ENCODE data around the gene LDLRAD3.
"Not testable (repeated sequence)": the region's sequence is repeated elsewhere in the genome, so short reads cannot be mapped to it uniquely, and the experiment has no call there.

The LDLRAD3 gene

DNA sequence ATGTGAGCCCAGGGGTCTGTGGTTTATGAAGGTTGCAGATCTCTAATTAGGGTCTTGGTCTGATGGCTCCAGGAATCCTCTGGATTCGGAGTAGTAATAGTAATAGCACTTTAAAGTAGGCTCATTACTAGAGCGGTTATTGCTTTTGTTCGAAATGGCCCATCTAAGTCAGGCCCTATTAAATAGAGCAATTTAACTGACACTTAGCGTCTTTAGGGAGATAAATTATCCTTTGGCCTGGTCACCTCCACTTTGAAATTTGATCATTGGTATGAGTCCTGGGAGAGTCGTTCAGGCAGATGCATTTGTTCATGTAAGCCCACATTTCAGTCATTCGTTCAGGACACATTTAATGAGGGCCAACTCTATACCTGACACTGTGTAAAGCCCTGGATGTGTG, 54.8 kb downstream of the LDLRAD3 start:
- DNase-seq: no peak

DNA sequence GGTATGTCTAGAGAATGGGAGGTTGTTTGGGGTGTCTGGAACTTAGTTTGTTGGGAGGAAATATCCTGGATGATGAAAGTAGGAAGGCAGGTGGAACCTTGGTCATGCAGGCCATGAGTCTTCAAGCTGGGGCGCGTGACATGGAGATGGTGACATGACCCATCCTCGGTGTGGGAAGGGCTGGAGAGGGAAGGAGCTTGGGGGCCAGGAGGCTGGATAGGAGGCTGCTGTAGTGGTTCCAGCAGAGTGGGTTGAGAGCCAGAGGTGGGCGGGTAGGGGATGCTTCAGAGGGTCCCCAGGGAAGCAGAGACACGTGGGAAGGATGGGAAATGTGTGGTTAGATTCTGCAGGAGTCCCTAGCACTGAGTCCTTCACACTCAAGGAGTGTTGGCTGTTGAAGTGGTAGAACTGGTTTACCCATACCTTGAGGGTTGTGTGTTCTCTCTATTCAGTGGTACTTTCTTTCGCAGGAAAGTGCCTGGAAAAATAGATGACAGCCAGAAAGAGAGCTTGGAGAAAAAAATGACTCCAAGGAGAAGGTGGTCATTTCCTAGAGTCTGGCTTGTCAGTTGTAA, 56.8 kb downstream of the LDLRAD3 start:
- no peak for DNase-seq

DNA sequence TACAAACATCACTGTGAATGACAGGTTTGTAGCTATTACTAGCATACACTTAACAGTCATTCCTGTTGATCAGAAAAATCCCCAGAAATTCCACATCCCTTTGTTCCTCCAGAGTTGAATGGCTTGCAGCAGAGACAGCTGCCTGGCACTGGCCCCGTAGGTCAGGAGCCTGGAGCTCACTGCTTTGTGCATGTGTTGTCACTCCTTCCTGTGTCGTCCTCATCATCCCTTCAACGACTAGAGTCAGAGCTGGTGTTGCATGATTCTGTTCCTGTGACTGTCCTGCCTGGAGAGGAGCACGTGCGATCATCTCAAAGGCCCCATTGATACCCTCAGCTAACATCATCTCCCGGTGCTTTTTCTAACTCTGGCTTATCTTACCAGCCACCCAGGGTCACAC, 58.3 kb downstream of the LDLRAD3 start:
- no peak for DNase-seq

DNA sequence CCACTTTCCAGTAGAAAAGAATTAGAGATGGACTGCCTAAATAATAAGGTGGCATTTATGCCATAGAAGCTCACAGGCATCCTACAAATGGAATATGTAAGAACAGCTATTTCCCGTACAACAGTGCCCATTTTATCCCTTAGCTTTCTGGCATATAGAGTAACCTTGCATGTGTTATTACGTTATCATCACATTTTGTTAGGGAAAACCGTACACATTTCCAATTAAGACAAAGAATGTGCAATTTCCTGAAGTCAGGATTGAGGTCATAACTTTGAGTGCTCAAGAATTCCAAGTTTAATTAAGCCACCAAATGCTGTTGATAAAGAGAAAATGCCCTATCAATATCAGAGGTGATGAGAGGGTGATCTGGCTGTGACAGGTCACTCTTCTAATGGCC, 58.9 kb downstream of the LDLRAD3 start:
- DNase-seq: no peak

DNA sequence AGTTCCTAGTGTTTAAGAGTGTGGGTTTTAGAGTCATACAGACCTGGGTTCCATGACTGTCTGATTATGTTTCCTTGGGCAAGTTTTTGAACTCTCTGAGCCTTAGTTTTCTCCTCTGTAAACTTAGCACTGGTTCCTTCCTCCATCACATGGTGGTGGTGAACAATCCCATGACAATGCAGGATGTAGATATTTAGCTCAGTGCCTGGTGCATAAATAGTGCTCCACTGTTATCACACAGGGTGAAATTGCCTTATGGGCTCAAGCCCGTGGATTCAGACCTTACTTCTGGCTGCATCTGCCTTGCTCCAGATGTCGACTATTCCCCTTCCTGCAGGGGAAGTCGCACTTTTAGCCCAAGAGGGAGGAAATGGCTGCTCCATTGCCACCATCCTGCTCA, 62.7 kb downstream of the LDLRAD3 start:
- no peak for DNase-seq

DNA sequence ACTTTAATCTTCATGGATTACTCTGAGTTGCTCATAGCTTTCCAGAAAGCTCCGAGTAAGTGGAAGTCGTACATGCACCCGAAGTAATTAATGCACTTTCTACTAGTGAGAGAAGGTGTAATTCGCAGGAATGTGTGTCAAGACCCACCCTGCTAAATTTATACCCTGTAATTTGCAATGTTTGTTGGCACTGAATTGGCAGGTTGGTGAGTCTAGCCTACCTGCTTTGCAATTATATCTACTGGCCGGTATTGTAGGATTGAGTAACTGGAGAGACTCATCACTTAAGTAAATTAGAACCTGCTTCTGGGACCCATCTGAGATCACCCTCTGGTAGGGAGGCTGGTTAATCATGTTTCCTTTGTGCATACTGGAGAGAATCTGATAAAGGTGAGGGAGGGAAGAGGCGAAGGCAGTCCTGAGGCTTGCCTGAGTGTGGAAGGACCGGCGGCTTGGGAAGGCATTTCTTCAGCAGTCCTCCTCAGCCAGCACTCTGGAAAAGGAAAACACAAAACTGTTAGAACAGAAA, 63.3 kb downstream of the LDLRAD3 start:
- DNase-seq: no peak

DNA sequence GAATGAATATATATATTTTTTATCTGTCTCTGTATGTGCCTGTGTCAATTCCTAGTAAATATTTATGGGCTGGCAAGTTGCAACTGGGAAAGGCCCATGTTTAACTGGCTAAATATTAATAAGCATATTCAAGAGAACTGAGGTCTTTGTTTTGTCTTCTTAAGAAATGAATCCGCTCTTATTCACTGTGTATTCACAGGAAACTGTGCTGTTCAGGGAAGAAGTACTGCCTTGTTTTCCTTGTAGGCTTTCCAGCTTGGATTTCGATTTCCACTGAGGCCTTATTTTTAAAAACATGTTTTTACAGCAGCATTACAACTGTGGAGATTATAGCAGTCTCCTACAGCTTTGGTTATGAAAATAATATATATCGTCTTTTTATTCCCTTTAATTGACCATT, 64.7 kb downstream of the LDLRAD3 start:
- no peak for DNase-seq

DNA sequence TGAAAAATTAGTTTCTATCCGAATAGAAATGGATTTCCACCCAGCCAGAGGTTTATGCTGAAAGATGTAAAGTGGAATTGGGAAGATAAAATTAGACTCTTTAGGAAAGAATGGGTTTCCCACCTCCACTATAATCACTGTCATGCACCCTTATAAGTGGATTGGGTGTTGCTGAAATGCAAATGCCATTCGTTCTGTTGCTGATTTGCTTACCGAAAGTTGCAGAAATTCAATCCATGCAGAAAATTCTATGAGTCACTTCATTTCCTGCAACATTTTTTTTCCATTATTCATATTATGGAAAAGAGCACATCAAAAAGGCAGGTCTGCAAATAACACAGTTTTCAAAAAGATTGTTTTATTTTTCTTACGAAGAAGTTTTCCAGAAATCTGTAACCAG, 65.6 kb downstream of the LDLRAD3 start:
- no peak for DNase-seq

DNA sequence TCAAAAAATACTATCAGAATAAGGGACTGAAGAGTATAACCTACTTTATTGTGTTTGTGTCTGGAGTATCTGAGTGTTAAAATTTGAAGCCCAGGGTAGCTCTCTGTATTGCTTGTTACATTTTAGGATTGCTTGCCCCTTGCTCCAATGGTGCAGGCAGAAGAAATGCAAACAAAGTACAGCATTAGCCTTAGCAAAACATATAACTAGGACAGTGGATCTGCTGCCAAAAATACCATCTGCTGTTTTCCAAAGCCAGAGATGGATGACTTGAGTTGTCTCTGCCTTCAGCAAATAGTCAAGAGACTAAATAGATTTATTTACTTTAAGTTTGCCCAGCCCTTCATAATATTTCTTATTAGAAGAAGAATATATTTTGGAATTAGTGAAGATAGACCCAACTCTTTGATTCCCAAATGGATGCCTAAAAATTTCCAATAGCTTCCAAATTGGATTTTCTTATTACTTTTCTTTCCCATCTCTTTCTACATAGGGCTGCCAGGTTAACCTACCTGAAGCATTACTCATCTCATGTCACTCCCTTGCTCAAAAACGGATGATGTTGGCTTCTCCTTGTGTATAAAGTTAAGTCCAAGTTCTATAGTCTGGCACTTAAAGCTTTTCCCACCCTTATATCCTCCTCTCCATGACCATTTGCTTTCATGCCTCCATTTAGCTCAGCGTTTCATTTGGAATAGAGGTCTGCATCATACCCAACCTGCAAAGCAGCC, 66.3 kb downstream of the LDLRAD3 start:
- DNase-seq: no peak

DNA sequence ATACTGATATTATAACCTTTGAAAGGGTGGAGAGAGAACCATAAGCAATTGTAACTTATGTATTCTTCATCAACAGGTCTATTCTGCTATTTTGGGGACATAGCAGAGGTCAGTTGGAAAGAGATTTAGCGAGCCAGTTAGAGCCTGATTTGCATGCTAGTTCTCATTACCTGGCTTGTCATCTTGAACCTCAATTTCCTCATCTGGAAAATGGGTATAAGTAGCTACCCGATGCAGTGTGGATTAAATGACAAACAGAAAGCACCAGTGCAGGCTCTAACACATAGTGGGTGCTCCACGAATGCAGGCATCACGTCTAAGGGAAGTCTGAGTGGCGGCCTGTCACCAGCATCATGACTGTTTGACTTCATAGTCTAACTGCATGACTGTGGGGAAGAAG, 67.7 kb downstream of the LDLRAD3 start:
- DNase-seq: no peak

DNA sequence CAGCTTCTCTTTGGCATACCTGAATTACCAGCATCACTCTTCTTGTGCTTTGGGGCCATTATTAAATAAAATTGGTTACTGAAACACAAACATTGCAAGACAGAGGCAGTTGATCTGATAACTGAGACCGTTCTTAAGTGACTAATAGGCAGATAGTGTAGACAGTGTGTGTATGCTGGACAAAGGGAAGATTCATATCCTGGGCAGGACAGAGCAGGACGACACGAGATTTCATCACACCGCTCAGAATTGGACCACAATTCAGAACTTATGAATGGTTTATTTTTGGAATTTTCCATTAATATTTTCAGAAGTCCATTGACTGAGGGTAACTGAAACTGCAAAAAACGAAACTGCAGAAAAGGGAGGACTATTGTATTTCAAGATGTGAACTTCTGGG, 68.6 kb downstream of the LDLRAD3 start:
- no peak for DNase-seq

DNA sequence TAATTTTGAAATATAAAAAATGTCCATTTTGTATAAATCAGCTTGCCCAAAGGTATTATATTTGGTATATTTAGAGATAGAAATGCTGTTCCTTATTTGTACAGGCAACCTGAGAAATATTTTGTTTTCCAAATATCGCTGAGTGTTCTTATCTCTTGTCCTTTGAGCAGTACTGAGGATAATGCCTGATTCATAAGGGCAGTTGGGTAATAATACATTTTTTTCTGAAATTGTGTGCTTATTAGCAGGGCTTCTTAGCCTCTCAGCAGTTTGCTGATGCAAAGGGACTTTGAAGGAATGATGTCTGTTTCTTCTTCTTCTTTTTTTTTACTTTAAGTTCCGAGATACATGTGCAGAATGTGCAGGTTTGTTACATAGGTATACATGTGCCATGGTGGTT, 69.1 kb downstream of the LDLRAD3 start:
- no peak for DNase-seq

DNA sequence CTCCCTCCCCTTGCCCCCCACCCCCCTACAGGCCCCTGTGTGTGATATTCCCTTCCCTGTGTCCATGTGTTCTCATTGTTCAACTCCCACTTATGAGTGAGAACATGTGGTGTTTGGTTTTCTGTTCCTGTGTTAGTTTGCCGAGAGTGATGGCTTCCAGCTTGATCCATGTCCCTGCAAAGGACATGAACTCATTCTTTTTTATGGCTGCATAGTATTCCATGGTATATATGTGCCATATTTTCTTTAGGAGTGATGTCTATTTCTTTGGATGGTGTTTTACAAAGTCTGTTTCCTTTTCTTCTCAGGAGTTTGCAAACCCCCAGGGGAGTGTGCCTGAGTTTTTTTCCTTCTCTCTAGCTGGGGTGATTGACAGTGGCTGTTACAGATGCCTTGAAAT, 69.6 kb downstream of the LDLRAD3 start:
- not testable (repeated sequence) for DNase-seq

DNA sequence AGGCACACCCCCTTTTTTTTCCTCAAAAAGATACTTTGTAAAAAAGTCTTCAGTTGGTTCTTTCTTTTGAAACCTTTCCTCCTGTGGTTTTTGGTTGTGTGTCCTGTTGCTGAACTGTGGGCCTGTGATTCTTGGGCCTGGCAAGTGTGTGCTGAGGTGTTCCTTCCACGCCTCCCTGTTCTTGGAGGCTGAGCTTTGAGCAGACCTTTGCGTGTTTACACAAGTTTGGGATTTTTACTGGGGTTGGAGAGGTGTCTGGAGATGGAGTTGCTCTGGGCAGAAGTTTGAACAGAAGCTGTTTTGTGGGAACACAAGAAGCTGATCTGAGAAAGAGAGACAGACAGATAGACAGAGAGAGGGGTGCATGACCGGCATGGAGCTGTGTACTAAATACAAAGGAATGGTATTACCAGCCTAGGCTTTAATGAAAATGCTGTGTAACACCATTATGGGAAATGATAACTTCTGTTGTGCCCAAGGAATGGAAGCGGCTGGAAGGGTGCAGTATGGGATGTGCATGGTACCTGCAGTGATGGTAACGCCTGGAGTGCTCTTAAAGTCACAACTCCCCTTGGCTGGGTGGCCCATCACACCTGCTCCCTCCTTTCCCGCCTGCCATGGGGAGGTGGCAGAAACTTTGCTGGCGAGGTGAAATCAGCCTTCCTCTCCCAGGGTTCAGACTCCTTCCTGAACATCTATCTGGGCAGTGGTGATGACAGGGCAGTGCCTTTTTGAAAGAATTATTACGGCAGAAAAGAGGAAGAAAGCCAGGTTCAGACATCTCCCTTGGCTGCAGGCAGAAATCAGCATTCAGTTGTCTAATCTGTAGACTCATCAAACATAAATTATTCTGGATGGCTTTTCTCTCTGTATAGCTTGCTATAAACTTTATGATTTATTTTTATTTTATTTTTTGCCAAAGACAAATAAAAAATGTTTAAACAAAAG, 70.4 kb downstream of the LDLRAD3 start:
- DNase-seq: no peak

DNA sequence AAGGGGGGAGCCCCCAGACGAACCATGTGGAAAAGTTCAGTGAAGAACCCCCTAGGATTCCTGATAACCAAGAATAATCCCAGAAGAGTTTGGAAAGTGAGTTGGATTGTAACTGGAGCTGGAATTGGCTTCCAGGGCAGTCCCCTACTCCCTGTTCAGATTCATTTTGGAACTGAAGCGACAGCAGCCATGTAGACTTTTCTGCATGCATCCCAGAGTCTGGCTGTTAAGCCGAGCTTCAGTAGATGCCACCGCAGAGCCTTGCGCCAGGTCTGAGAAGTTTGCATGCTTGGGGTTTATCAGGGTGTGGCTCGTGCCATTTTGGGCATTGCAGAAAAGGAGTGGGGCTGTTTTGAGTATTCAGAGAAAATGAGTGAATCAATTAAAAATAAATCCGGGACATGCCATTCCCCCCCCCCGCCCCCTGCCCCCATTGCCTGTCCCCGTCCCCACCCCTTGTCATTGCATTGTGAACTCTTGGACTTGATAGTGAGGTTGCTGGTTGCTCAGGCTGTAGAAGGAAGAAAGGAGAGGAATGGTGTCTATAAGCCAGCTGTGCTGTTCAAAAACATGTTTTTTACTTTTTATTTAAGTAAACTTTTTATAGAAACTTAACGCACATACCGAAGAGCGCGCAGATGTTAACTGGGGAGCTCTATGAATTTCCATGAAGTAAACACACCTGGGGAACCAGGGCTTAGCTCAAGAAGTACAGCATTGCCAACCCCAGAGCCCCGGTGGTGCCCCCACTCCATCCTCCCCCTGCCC, 71.2 kb downstream of the LDLRAD3 start:
- DNase-seq: no peak

DNA sequence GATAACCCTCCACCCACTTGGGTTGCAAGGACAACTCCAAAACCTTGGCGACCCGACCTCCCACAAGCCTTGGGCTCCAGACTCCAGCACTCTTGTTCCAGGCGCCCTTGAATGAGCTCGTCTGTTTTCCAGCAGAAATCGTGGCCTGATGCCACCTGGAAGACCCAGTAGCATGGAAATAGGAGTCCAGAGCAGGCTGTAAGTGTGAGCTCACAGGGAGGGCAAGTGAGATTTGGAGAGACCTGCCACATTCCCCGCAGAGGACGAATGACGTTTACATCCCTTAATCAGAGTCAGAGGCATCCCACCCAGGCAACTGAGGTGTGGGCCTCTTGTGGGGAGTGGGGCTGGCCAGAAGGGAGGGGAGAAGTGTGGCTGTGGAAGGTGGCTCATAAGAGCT, 71.9 kb downstream of the LDLRAD3 start:
- DNase-seq: no peak

DNA sequence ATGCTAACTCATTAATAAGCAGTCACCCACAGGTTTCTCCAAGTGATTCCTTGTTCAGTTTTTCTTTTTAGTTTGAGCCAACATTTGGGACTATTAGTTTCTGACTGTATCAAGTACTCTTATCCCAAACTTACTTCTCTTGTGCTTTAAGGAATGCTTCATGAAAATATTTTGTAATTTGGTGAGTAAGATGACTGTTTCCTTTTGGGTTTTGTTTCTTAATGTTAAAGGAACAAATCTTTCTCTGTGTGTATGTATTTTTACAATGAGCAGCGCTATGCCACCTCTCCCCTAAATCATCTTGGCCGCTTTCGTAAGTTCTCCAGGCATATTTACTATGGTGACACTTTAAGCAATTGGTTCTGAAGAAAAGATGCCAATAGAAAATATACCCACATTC, 72.4 kb downstream of the LDLRAD3 start:
- no peak for DNase-seq

DNA sequence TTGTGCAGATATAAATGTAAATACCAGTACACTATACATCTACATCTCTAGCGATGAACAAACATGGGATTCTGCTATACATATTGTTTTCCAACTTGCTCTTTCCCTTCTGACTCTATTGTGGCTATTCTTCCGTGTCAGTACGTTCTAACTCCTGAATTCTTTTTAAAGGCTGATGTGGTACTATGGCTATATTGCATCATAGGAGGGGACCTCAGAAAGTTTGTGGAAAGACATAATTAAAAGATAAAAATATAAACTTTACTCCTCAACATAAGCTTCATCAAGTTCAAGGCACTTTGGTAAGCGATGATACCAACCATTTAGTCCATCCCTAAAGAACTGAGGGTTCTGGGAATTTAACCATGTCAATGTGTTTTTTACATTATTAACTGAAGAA, 72.8 kb downstream of the LDLRAD3 start:
- DNase-seq: no peak

DNA sequence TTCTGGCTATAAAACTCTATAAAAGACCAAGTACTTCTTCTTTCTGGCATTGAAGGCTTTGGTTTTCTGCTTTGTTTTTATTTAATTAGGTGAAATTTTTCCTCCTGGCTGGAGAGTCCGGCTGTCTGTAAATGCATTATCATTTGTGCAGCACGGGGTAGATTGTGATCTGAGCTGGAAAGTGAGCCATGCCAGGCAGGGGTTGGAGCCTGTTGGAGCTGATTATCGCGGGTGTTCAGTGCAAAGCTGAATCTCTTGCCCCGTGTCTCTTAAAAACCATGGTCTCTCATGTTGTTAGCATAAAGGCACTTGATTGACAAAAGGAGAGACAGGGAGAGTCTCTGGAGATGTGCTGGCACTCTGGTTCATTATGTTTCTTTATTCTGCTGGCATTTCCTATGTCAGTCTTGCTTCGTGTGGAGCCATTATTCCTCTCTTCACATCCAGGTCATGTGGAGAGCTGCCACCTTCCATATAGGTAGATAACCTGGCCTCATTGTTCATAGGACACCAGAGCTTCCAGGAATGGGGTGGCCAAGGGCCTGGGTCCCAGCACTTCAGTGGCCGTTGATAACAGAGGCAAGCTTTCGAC, 75.2 kb downstream of the LDLRAD3 start:
- DNase-seq: no peak

DNA sequence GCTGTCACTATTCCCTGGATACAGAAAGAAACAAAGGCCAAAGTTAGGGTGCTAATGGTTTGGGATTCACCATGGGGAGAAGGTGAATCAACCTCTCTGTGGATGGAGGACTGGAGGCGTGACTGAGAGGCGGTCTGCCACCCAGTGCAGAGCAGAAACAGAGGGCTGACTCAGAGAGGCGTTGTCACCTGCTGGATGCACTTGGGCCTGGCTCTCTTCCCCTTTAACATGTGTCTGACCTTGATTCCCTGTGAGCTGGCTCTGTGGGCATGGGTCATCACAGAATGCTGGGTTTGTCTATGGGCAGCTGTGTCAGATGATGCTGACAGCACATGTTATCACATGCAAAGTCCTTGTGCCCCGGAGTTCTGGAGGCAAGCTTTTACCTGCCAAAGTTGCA, 75.9 kb downstream of the LDLRAD3 start:
- DNase-seq: no peak

DNA sequence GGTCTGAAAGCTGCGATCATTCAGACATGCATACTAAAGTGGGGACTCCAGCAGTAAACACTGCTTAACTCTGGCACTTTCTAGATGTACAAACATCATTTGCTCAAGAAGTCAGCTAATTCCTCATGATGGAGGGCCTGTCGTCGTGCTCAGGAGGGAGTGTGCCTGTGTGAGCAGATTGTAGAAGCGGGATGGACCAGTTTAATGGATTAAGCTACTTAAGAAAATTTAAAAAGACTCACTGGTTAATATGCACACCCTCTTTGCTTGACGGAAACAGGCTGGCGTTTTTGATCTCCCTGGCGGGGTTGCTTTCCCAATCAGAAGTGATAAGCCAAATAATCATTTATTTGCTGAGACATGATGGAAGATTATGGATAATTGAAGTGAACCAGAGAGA, 79.0 kb downstream of the LDLRAD3 start:
- DNase-seq: no peak

DNA sequence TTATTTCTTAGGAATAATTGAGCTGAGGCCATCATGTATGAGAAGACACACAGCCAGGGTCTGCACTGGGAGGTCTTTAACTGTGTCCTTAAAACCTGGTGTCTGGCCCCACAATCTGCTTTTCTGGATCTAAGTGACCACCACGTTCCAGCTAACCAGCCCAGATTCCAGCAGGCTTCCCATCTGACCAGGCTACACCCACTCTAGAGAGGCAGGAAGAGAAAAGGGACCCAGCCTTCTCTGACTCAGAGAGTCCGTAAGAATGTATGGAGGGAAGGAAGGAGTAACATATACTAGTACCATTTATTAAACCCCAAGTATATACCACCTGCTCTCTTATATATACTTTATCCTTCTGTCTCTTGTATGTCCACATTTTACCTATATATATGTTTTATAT, 80.1 kb downstream of the LDLRAD3 start:
- no peak for DNase-seq
